WERI-Rb-1 (cell line): Measurements from ENCODE around the gene PLXNA4.

Source experiments
- DNase-seq: peaks from one replicate; pipeline ENCODE4 v3.0.0-alpha.2; 2020
- H3K27ac ChIP-seq: fragments of 250-450 bp; sonication (Bioruptor Pico); 2 replicates; pipeline ENCODE4 v1.5.1; 2020; ENCODE audit warnings: mild to moderate bottlenecking, moderate library complexity
- H3K27me3 ChIP-seq: fragments of 250-450 bp; sonication (Bioruptor Pico); 2 replicates; pipeline ENCODE4 v1.5.1; 2021; ENCODE audit warnings: mild to moderate bottlenecking, low read depth, moderate library complexity; ENCODE audit not compliant: insufficient read depth, severe bottlenecking
- H3K36me3 ChIP-seq: fragments of 250-450 bp; sonication (Bioruptor Pico); 2 replicates; pipeline ENCODE4 v1.5.1; 2020; ENCODE audit warnings: mild to moderate bottlenecking, moderate library complexity
- H3K4me3 ChIP-seq: 2 replicates; pipeline ENCODE4 v1.5.1; 2011; ENCODE audit warnings: low read depth, mild to moderate bottlenecking, control low read depth, low read length
- H3K9me3 ChIP-seq: fragments of 250-450 bp; sonication (Bioruptor Pico); 2 replicates; pipeline ENCODE4 v1.5.1; 2021; ENCODE audit warnings: mild to moderate bottlenecking, moderate library complexity; ENCODE audit not compliant: severe bottlenecking
- TF ChIP-seq, protein P1 (sequence below): IDR thresholded peaks from 2 replicates; pipeline ENCODE4 v1.5.1; 2011; ENCODE audit warnings: low read depth, mild to moderate bottlenecking, control low read depth, inconsistent platforms, low read length

Gene PLXNA4

GRCh38 chr7:132318352-132319318 is 257.6 kb downstream of the PLXNA4 start:
- TF ChIP-seq, protein P1, sequence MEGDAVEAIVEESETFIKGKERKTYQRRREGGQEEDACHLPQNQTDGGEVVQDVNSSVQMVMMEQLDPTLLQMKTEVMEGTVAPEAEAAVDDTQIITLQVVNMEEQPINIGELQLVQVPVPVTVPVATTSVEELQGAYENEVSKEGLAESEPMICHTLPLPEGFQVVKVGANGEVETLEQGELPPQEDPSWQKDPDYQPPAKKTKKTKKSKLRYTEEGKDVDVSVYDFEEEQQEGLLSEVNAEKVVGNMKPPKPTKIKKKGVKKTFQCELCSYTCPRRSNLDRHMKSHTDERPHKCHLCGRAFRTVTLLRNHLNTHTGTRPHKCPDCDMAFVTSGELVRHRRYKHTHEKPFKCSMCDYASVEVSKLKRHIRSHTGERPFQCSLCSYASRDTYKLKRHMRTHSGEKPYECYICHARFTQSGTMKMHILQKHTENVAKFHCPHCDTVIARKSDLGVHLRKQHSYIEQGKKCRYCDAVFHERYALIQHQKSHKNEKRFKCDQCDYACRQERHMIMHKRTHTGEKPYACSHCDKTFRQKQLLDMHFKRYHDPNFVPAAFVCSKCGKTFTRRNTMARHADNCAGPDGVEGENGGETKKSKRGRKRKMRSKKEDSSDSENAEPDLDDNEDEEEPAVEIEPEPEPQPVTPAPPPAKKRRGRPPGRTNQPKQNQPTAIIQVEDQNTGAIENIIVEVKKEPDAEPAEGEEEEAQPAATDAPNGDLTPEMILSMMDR: peak; percentile 84

GRCh38 chr7:132317701-132318351 is 258.4 kb downstream of the PLXNA4 start:
- Histone ChIP-seq H3K36me3 (no peaks in the 10 kb centered on the region), H3K4me3 (no peak overlapping the region), H3K27me3 (no peaks in the 10 kb centered on the region), H3K27ac (no peak overlapping the region), H3K9me3 (no peaks in the 10 kb centered on the region)
- TF ChIP-seq, protein P1: no peak
- no peak for DNase-seq

More at GRCh38 chr7:132318352-132319318, 257.6 kb downstream of the PLXNA4 start:
- no peaks in the 10 kb centered on the region for H3K9me3 ChIP-seq
- peak; percentile 85 for DNase-seq
- H3K27ac ChIP-seq: no peak overlapping the region
- no peaks in the 10 kb centered on the region for H3K27me3 ChIP-seq
- no peak overlapping the region; the same call in 1 of the 2 replicates for H3K4me3 ChIP-seq
- H3K36me3 ChIP-seq: no peaks in the 10 kb centered on the region

GRCh38 chr7:132312531-132313055 is 263.7 kb downstream of the PLXNA4 start:
- no peak for DNase-seq
- TF ChIP-seq, protein P1: no peak
- no peaks in the 10 kb centered on the region for H3K36me3 ChIP-seq
- no peaks in the 10 kb centered on the region for H3K9me3 ChIP-seq
- no peaks in the 10 kb centered on the region for H3K27me3 ChIP-seq
- no peak overlapping the region for H3K27ac ChIP-seq
- H3K4me3 ChIP-seq: no peak overlapping the region

- H3K4me3 ChIP-seq: no peak overlapping the region
- DNase-seq: no peak
- TF ChIP-seq, protein P1: no peak
- no peak overlapping the region for H3K27ac ChIP-seq
- no peaks in the 10 kb centered on the region for H3K9me3 ChIP-seq
- no peaks in the 10 kb centered on the region for H3K27me3 ChIP-seq
- H3K36me3 ChIP-seq: no peaks in the 10 kb centered on the region
Measured at GRCh38 chr7:132311733-132312132, 264.5 kb downstream of the PLXNA4 start.

DNA sequence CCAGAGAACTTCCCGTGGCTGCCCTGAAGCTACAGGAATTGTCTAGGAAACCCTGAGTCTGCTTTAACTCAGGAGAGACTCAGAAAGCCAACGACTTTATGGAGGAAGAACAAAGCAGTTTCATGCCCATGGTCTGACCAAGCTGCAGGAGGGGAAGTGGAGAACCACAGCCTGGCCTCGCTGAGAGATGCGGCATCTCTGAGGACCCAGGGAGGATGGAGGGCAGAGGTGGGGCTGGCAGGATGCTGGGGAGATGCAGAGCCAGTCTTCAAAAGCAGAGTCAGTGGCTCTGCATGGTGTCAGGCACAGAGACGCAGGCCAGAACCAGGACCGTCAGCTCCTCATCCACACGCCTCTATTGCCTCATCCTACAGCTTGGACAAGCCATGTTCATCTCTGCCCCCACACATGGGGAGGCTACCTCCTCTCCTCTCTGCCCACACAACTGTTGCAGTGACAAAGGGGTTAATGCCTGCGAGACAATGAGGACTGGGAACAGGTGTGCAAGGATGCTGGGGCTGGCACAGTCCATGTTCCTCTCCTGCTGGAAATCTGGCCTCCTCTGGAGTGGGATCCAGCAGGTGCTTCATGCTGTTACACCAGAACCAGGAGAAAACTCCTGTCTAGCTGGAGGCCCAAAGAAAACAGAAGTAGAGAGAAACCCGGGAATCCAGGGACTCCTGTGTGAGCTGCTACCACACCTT is 267.0 kb downstream of the PLXNA4 start:
- TF ChIP-seq, protein P1: no peak
- H3K9me3 ChIP-seq: no peaks in the 10 kb centered on the region
- H3K36me3 ChIP-seq: no peaks in the 10 kb centered on the region
- DNase-seq: no peak
- H3K27ac ChIP-seq: no peak overlapping the region
- H3K4me3 ChIP-seq: no peak overlapping the region
- H3K27me3 ChIP-seq: no peaks in the 10 kb centered on the region
